ENCODE data around the gene MRPL12. TPM values are rescaled to one million over a fixed set of nuclear protein-coding genes. Genes with fewer than 3 reads are reported as not detected.

MRPL12 gene
- 32.3 and 35.9 TPM in 2 replicates for total RNA-seq (2014; rRNA removed; shearing (Covaris generic))

GRCh38 chr17:81702934-81703746 lies at the start of gene MRPL12:
Gene MRPL12 (plus strand): TSS chr17:81703367. CDS start chr17:81703502, 135 bp downstream.
- Histone ChIP-seq H3K27me3 (ENCODE audit: control insufficient read depth, insufficient read depth, low read length) (no peaks in the 10 kb centered on the region), H3K4me3 (ENCODE audit: insufficient read depth, low read depth, low read length) (peak within 1 kb of the TSS; percentile 93), H3K36me3 (replicated peaks; ENCODE audit: control insufficient read depth, insufficient read depth, low read length) (peaks cover 18% of the 10 kb centered on the region)
- peak; percentile 99 for DNase-seq

GRCh38 chr17:81655378-81656117 lies 47.6 kb upstream of the MRPL12 start:
- Histone ChIP-seq H3K4me3 (ENCODE audit: insufficient read depth, low read depth, low read length) (no peak overlapping the region), H3K36me3 (replicated peaks; ENCODE audit: control insufficient read depth, insufficient read depth, low read length) (no peaks in the 10 kb centered on the region), H3K27me3 (ENCODE audit: control insufficient read depth, insufficient read depth, low read length) (no peaks in the 10 kb centered on the region)
- peak; percentile 72 for DNase-seq

- no peaks in the 10 kb centered on the region for H3K36me3 ChIP-seq (replicated peaks; ENCODE audit: control insufficient read depth, insufficient read depth, low read length)
- no peak for DNase-seq
- no peaks in the 10 kb centered on the region for H3K27me3 ChIP-seq (ENCODE audit: control insufficient read depth, insufficient read depth, low read length)
- no peak within 1 kb of the TSS for H3K4me3 ChIP-seq (ENCODE audit: insufficient read depth, low read depth, low read length)
Observed at GRCh38 chr17:81656118-81656743, 46.9 kb upstream of the MRPL12 start, which contains the start of gene PDE6G. Gene PDE6G (minus strand): TSS chr17:81656542. CDS start chr17:81653305, 3,237 bp downstream.

GRCh38 chr17:81656835-81657234 lies 46.3 kb upstream of the MRPL12 start:
- Histone ChIP-seq H3K36me3 (replicated peaks; ENCODE audit: control insufficient read depth, insufficient read depth, low read length) (no peaks in the 10 kb centered on the region), H3K27me3 (ENCODE audit: control insufficient read depth, insufficient read depth, low read length) (no peaks in the 10 kb centered on the region)
- DNase-seq = peak; percentile 37

GRCh38 chr17:81659038-81659437 lies 44.1 kb upstream of the MRPL12 start:
- no peak overlapping the region for H3K4me3 ChIP-seq (ENCODE audit: insufficient read depth, low read depth, low read length)
- no peaks in the 10 kb centered on the region for H3K27me3 ChIP-seq (ENCODE audit: control insufficient read depth, insufficient read depth, low read length)
- no peak for DNase-seq
- no peaks in the 10 kb centered on the region for H3K36me3 ChIP-seq (replicated peaks; ENCODE audit: control insufficient read depth, insufficient read depth, low read length)

More at GRCh38 chr17:81656835-81657234, 46.3 kb upstream of the MRPL12 start:
- H3K4me3 ChIP-seq (ENCODE audit: insufficient read depth, low read depth, low read length) = no peak overlapping the region

GRCh38 chr17:81660441-81660840 lies 42.7 kb upstream of the MRPL12 start:
- H3K36me3 ChIP-seq (replicated peaks; ENCODE audit: control insufficient read depth, insufficient read depth, low read length) = peaks cover 2% of the 10 kb centered on the region
- H3K27me3 ChIP-seq (ENCODE audit: control insufficient read depth, insufficient read depth, low read length) = no peaks in the 10 kb centered on the region
- H3K4me3 ChIP-seq (ENCODE audit: insufficient read depth, low read depth, low read length) = no peak overlapping the region

GRCh38 chr17:81662002-81662401 lies 41.2 kb upstream of the MRPL12 start:
- no peaks in the 10 kb centered on the region for H3K27me3 ChIP-seq (ENCODE audit: control insufficient read depth, insufficient read depth, low read length)
- peaks cover 2% of the 10 kb centered on the region for H3K36me3 ChIP-seq (replicated peaks; ENCODE audit: control insufficient read depth, insufficient read depth, low read length)
- no peak for DNase-seq
- H3K4me3 ChIP-seq (ENCODE audit: insufficient read depth, low read depth, low read length) = no peak overlapping the region

More at GRCh38 chr17:81660441-81660840, 42.7 kb upstream of the MRPL12 start:
- DNase-seq = no peak

- Histone ChIP-seq H3K27me3 (ENCODE audit: control insufficient read depth, insufficient read depth, low read length) (no peaks in the 10 kb centered on the region), H3K36me3 (replicated peaks; ENCODE audit: control insufficient read depth, insufficient read depth, low read length) (peaks cover 8% of the 10 kb centered on the region), H3K4me3 (ENCODE audit: insufficient read depth, low read depth, low read length) (no peak overlapping the region)
- DNase-seq = no peak
Observed at GRCh38 chr17:81664051-81664470, 39.1 kb upstream of the MRPL12 start.

GRCh38 chr17:81665205-81666091 lies 37.7 kb upstream of the MRPL12 start:
- Histone ChIP-seq H3K27me3 (ENCODE audit: control insufficient read depth, insufficient read depth, low read length) (no peaks in the 10 kb centered on the region), H3K36me3 (replicated peaks; ENCODE audit: control insufficient read depth, insufficient read depth, low read length) (peaks cover 18% of the 10 kb centered on the region), H3K4me3 (ENCODE audit: insufficient read depth, low read depth, low read length) (peak overlapping the region; percentile 97)
- peak; percentile 69 for DNase-seq

- DNase-seq = no peak
- Histone ChIP-seq H3K36me3 (replicated peaks; ENCODE audit: control insufficient read depth, insufficient read depth, low read length) (peaks cover 20% of the 10 kb centered on the region), H3K27me3 (ENCODE audit: control insufficient read depth, insufficient read depth, low read length) (no peaks in the 10 kb centered on the region), H3K4me3 (ENCODE audit: insufficient read depth, low read depth, low read length) (peak overlapping the region; percentile 97)
Observed at GRCh38 chr17:81666092-81666341, 37.1 kb upstream of the MRPL12 start.

- H3K27me3 ChIP-seq (ENCODE audit: control insufficient read depth, insufficient read depth, low read length) = no peaks in the 10 kb centered on the region
- peak; percentile 100 for DNase-seq
- H3K36me3 ChIP-seq (replicated peaks; ENCODE audit: control insufficient read depth, insufficient read depth, low read length) = peaks cover 26% of the 10 kb centered on the region
- H3K4me3 ChIP-seq (ENCODE audit: insufficient read depth, low read depth, low read length) = peak within 1 kb of the TSS; percentile 97
Observed at GRCh38 chr17:81666342-81667191, 36.6 kb upstream of the MRPL12 start, which contains the start of the genes CCDC137 and OXLD1. Gene CCDC137 (plus strand): TSS chr17:81666737. CDS start chr17:81666767, 30 bp downstream. Gene OXLD1 (minus strand): TSS chr17:81666605. CDS start chr17:81666577, 28 bp downstream.

GRCh38 chr17:81667754-81668153 lies 35.4 kb upstream of the MRPL12 start:
- Histone ChIP-seq H3K4me3 (ENCODE audit: insufficient read depth, low read depth, low read length) (no peak overlapping the region), H3K27me3 (ENCODE audit: control insufficient read depth, insufficient read depth, low read length) (no peaks in the 10 kb centered on the region), H3K36me3 (replicated peaks; ENCODE audit: control insufficient read depth, insufficient read depth, low read length) (peaks cover 37% of the 10 kb centered on the region)
- peak; percentile 75 for DNase-seq

- H3K36me3 ChIP-seq (replicated peaks; ENCODE audit: control insufficient read depth, insufficient read depth, low read length) = peaks cover 40% of the 10 kb centered on the region
- peak; percentile 19 for DNase-seq
- no peak overlapping the region for H3K4me3 ChIP-seq (ENCODE audit: insufficient read depth, low read depth, low read length)
- H3K27me3 ChIP-seq (ENCODE audit: control insufficient read depth, insufficient read depth, low read length) = no peaks in the 10 kb centered on the region
Observed at GRCh38 chr17:81672504-81672903, 30.7 kb upstream of the MRPL12 start.
